ENCODE data around the gene FAXDC2.

The FAXDC2 gene

GRCh38 chr5:154850255-154851062, at the start of gene FAXDC2:
FAXDC2 (minus strand) TSS chr5:154850603; CDS start chr5:154838178, 12,425 bp downstream.
- no peak for DNase-seq

- no peak for DNase-seq
These were observed 49.7 kb upstream of the FAXDC2 start for GRCh38 chr5:154900066-154900465.

GRCh38 chr5:154899151-154899816, 48.9 kb upstream of the FAXDC2 start:
- no peak for DNase-seq

GRCh38 chr5:154898210-154898609, 47.8 kb upstream of the FAXDC2 start:
- DNase-seq: no peak

- no peak for DNase-seq
These were observed 46.3 kb upstream of the FAXDC2 start for GRCh38 chr5:154896562-154897165.

- DNase-seq: no peak
These were observed 45.5 kb upstream of the FAXDC2 start for GRCh38 chr5:154895606-154896561.

- DNase-seq: no peak
These were observed 43.0 kb upstream of the FAXDC2 start for GRCh38 chr5:154893381-154893780.

- no peak for DNase-seq
These were observed 42.0 kb upstream of the FAXDC2 start for GRCh38 chr5:154892369-154892771.

- no peak for DNase-seq
These were observed 35.0 kb upstream of the FAXDC2 start for GRCh38 chr5:154885439-154885838.

GRCh38 chr5:154884424-154884823, 34.0 kb upstream of the FAXDC2 start:
- no peak for DNase-seq

- DNase-seq: no peak
These were observed 31.6 kb upstream of the FAXDC2 start for GRCh38 chr5:154881986-154882385.

- DNase-seq: no peak
These were observed 28.4 kb upstream of the FAXDC2 start for GRCh38 chr5:154878642-154879335.

- DNase-seq: no peak
These were observed 23.5 kb upstream of the FAXDC2 start for GRCh38 chr5:154873791-154874331.

- DNase-seq: no peak
These were observed 21.3 kb upstream of the FAXDC2 start for GRCh38 chr5:154871734-154872133.

GRCh38 chr5:154868702-154869101, 18.3 kb upstream of the FAXDC2 start:
- DNase-seq: no peak

GRCh38 chr5:154866841-154867240, 16.4 kb upstream of the FAXDC2 start:
- no peak for DNase-seq

- DNase-seq: no peak
These were observed 15.2 kb upstream of the FAXDC2 start for GRCh38 chr5:154865466-154866184.

GRCh38 chr5:154863291-154864080, 13.1 kb upstream of the FAXDC2 start:
- DNase-seq: no peak

GRCh38 chr5:154862766-154863165, 12.4 kb upstream of the FAXDC2 start:
- DNase-seq: no peak

GRCh38 chr5:154861946-154862345, 11.5 kb upstream of the FAXDC2 start:
- DNase-seq: no peak

All from stimulated activated CD4-positive, alpha-beta T cell treated with anti-CD3 and anti-CD28 coated beads, Interleukin-4, amount 100 ng/mL, for 24 hours (primary cell).